Measurements from ENCODE around the gene GP1BA. TPM values are rescaled to one million over a fixed set of nuclear protein-coding genes. Genes with fewer than 3 reads are reported as not detected.
A peak's percentile ranks its signal among the peaks of the same experiment; 100 is the strongest.

Gene GP1BA
- total and polyA plus RNA-seq, 2 donors (not counting 3 experiments of a cell fraction or from before 2014, with no cell fraction given) = not detected

DNA sequence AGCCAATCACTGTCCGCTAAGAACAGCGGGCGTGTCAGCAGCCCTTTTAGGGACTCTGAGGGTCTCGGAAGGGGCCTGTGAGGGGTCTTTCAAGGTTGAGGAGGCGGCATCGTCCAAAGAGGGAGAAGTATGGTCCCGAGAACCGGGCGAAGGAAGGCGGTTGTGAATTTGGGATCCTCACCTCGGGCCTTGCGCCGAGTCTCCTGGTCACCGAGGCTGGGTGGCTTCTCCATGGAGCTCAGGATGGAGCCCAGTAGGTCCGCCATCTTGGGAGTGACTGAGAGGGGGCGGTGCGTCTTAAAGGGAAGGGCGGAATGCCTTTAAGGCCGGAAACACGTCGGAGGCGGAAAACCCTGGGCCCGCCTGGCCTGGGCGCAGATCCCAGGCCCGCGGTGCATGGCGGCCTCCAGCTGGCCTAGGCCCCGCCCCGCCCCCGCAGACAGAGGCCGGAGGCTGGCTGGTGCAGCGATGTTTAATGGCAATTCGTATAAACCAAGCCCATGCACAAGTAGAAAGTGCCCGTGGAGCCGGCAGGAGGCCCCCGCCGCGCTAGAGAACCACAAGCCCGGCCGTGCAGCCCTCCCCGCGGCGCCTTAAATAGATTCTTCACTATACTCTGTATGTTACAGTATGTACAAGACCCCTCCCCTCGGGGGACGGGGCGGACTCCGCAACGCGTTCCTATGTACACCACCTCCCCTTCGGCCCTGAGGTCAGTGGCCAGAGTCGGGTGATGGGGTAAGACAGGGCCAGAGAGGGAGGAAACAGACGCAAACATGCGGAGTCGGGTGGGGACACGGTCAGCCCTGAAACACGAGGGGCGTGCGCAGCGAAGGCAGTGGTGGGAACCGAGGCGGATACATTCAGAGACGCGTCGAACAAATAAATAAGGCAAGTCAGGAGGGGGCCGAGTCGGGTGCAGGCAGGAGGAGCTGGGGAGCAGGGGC, 35.7 kb downstream of the GP1BA start, which contains the start of gene SPAG7:
Gene SPAG7, minus strand, starts transcription at position 279 of the 947 bp plus-strand sequence. Its CDS starts 13 bp downstream, at position 266.
- Histone ChIP-seq H4K20me1 (replicated peaks; ENCODE audit: control insufficient read depth, extremely low read depth, insufficient read depth, low read length) (no peaks in the 10 kb centered on the region), H2AFZ (ENCODE audit: low read depth, low read length) (peak within 1 kb of the TSS; percentile 45), H3K9me1 (replicated peaks; ENCODE audit: control insufficient read depth, extremely low read depth, insufficient read depth, low read length) (no peaks in the 10 kb centered on the region), H3K4me2 (ENCODE audit: insufficient read depth, low read length) (peak within 1 kb of the TSS; percentile 85), H3K4me1 (ENCODE audit: control insufficient read depth, extremely low read depth, insufficient read depth, low read length) (peaks cover 24% of the 10 kb centered on the region), H3K79me2 (ENCODE audit: control insufficient read depth, insufficient read depth, low read length) (peaks cover 9% of the 10 kb centered on the region), H3K27me3 (ENCODE audit: control insufficient read depth in 2 of 2, insufficient read depth in 2 of 2, low read length in 2 of 2) (no peaks in the 10 kb centered on the region), H3K9me3 (replicated peaks; ENCODE audit: control insufficient read depth, insufficient read depth, low read length) (no peaks in the 10 kb centered on the region), H3K36me3 (ENCODE audit: control insufficient read depth in 2 of 2, extremely low read depth in 1 of 2, insufficient read depth in 2 of 2, low read length in 2 of 2) (peaks cover 4 to 20% of the 10 kb centered on the region in 2 experiments), H3K9ac (replicated peaks; ENCODE audit: extremely low read depth, insufficient read depth, low read length) (peak within 1 kb of the TSS; percentile 71), H3K4me3 (replicated peaks in 1 of 3; ENCODE audit: insufficient read depth in 1 of 3, low read depth in 1 of 3, low read length in 3 of 3) (peak within 1 kb of the TSS; percentile 20 to 87 (median 63)), H3K27ac (ENCODE audit: insufficient read depth, low read depth, low read length) (peak within 1 kb of the TSS; percentile 69)
- FAIRE-seq (peak; percentile 42), DNase-seq (ENCODE audit: low read depth, low spot score) (peak; percentile 99)
- BruUV-seq (replicated peaks) = TSS peak; percentile 71
- ChIA-PET POLR2A (interaction anchor here (0.6 to 2.6 kb wide), 9 partner anchors 14 to 155 kb away, joined by 3 to 18 read pairs (median 5); partner anchors contain the start of genes ENO3, PFN1, RNF167 and SLC25A11), CTCF (interaction anchor here (1.0 to 4.5 kb wide), 11 partner anchors 11 to 257 kb away, joined by 3 to 40 read pairs (median 6); partner anchors contain the start of genes ARRB2, CAMTA2, CHRNE and RNF167)
- dilution Hi-C loops (cut with MboI; ENCODE audit: extremely low pct_ligation_motif_present, low sequenced_read_pairs) = no loop called here
- TF ChIP-seq, protein P1, sequence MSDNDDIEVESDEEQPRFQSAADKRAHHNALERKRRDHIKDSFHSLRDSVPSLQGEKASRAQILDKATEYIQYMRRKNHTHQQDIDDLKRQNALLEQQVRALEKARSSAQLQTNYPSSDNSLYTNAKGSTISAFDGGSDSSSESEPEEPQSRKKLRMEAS (IDR thresholded peaks at IDR 0.05; ENCODE audit: insufficient read depth, insufficient read length) = peak; percentile 52
- TF ChIP-seq EZH2 (IDR thresholded peaks at IDR 0.05; ENCODE audit: borderline replicate concordance, low read depth, low read length, severe bottlenecking) (no peak), POLR2AphosphoS5 (IDR thresholded peaks at IDR 0.05; ENCODE audit: insufficient read depth, low read depth, low read length) (peak; percentile 85), GATA2 (IDR thresholded peaks at IDR 0.05; ENCODE audit: insufficient read depth, insufficient read length, low read depth, low read length) (no peak), MYC (IDR thresholded peaks at IDR 0.05; ENCODE audit: low read depth, low read length) (no peak), FOS (IDR thresholded peaks at IDR 0.05; ENCODE audit: borderline replicate concordance, insufficient read depth, low read length) (no peak), JUN (IDR thresholded peaks at IDR 0.05; ENCODE audit: borderline replicate concordance, insufficient read depth, insufficient read length, low read depth) (no peak), POLR2A (IDR thresholded peaks at IDR 0.05; ENCODE audit: low read depth, low read length) (peak; percentile 95)
- TF ChIP-seq, protein P2, sequence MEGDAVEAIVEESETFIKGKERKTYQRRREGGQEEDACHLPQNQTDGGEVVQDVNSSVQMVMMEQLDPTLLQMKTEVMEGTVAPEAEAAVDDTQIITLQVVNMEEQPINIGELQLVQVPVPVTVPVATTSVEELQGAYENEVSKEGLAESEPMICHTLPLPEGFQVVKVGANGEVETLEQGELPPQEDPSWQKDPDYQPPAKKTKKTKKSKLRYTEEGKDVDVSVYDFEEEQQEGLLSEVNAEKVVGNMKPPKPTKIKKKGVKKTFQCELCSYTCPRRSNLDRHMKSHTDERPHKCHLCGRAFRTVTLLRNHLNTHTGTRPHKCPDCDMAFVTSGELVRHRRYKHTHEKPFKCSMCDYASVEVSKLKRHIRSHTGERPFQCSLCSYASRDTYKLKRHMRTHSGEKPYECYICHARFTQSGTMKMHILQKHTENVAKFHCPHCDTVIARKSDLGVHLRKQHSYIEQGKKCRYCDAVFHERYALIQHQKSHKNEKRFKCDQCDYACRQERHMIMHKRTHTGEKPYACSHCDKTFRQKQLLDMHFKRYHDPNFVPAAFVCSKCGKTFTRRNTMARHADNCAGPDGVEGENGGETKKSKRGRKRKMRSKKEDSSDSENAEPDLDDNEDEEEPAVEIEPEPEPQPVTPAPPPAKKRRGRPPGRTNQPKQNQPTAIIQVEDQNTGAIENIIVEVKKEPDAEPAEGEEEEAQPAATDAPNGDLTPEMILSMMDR (IDR thresholded peaks at IDR 0.05; ENCODE audit: extremely low read depth in 1 of 2, insufficient read depth in 1 of 2, low read depth in 1 of 2, low read length in 2 of 2) = no peak
- intact Hi-C loops (cut with micrococcal nuclease) = loop anchor here (1.0 kb wide), 4 partner anchors 19 to 59 kb away; partner anchors contain the start of genes CAMTA2, PFN1, RNF167 and SLC25A11
